ENCODE results near the gene ZNF341. TPM values are rescaled to one million over a fixed set of nuclear protein-coding genes. Genes with fewer than 3 reads are reported as not detected.
"Not testable (repeated sequence)": the region's sequence is repeated elsewhere in the genome, so short reads cannot be mapped to it uniquely, and the experiment has no call there.

The ZNF341 gene
- total and polyA plus RNA-seq, 2 of the 8 experiments (the other 6 are each of a cell fraction or from before 2014, with no cell fraction given) = 5.8 to 6.4 TPM

GRCh38 chr20:33755936-33756490, 24.2 kb downstream of the ZNF341 start:
- H3K79me2 ChIP-seq (ENCODE audit: control insufficient read depth in 1 of 2, insufficient read depth in 2 of 2, low read length in 2 of 2); H3K9me3 ChIP-seq (ENCODE audit: insufficient read depth in 2 of 2, low read depth in 1 of 2, low read length in 1 of 2); H3K23ac ChIP-seq (ENCODE audit: insufficient read length); H4K91ac ChIP-seq (replicated peaks; ENCODE audit: insufficient read length, low read length); H3K4ac ChIP-seq (replicated peaks; ENCODE audit: insufficient read length, low read depth, low read length); H3K23me2 ChIP-seq (ENCODE audit: low read depth, low read length); DNase-seq (ENCODE audit: low read depth in 1 of 2, low spot score in 2 of 2); FAIRE-seq; H4K8ac ChIP-seq (ENCODE audit: extremely low read depth, insufficient read depth, low read length); H3K27me3 ChIP-seq (replicated peaks in 1 of 4; ENCODE audit: control insufficient read depth in 3 of 4, extremely low read depth in 1 of 4, insufficient read depth in 3 of 4, low read length in 3 of 4); H3K14ac ChIP-seq (ENCODE audit: insufficient read length); H4K20me1 ChIP-seq (replicated peaks in 1 of 2; ENCODE audit: control insufficient read depth in 1 of 2, insufficient read depth in 2 of 2, low read length in 2 of 2); H3K56ac ChIP-seq (replicated peaks; ENCODE audit: insufficient read length, low read depth, low read length); H4K5ac ChIP-seq (ENCODE audit: insufficient read length, low read depth, low read length); H2BK20ac ChIP-seq (ENCODE audit: low read length); H3K4me1 ChIP-seq (replicated peaks in 1 of 4; ENCODE audit: control insufficient read depth in 3 of 4, insufficient read depth in 4 of 4, low read length in 3 of 4); CTCF ChIA-PET (ENCODE audit: partially characterized antibody); H3K36me3 ChIP-seq (ENCODE audit: control insufficient read depth in 2 of 4, insufficient read depth in 4 of 4, low read length in 3 of 4); H3K9ac ChIP-seq (replicated peaks in 1 of 4; ENCODE audit: extremely low read depth in 1 of 4, low read depth in 3 of 4, low read length in 3 of 4); H2BK120ac ChIP-seq (replicated peaks; ENCODE audit: low read depth, low read length); H3K27ac ChIP-seq (ENCODE audit: low read depth, low read length); H3K4me2 ChIP-seq (ENCODE audit: insufficient read depth in 1 of 2, low read depth in 2 of 2, low read length in 2 of 2); H3K4me3 ChIP-seq (ENCODE audit: extremely low read depth in 1 of 4, insufficient read depth in 2 of 4, low read depth in 3 of 4, low read length in 4 of 4); H2BK15ac ChIP-seq (ENCODE audit: low read length); H3K79me1 ChIP-seq (ENCODE audit: low read depth, low read length): not testable (repeated sequence)
- POLR2A ChIA-PET (ENCODE audit: partially characterized antibody) = interaction anchor here (1.0 to 1.6 kb wide), 2 partner anchors 23 to 36 kb away, joined by 3 read pairs; partner anchors contain the start of gene PXMP4
- Histone ChIP-seq H2BK5ac (ENCODE audit: low read depth, low read length) (peak overlapping the region; percentile 93), H3K18ac (ENCODE audit: extremely low read depth, low read length) (peak overlapping the region; percentile 32), H2AFZ (ENCODE audit: low read length) (0 out of 2 replicates have a peak overlapping the region, but pooled peaks have one; percentile 24), H2AK5ac (ENCODE audit: low read depth, low read length) (0 out of 2 replicates have a peak overlapping the region, but pooled peaks have one; percentile 65), H2BK12ac (ENCODE audit: low read depth, low read length) (peak overlapping the region; percentile 68; the same call in 1 of the 2 replicates)
- WGBS, 2 experiments (ENCODE audit: extremely low coverage in 1 of 2, insufficient coverage in 1 of 2, insufficient read length in 1 of 2, insufficient replicate concordance in 2 of 2, low coverage in 1 of 2, low lambda C conversion rate in 2 of 2, missing lambda C conversion rate in 1 of 2) = 76% methylated on average over 7 of the region's 10 CpGs; no CpG with 5 or more reads in 1 of the 2 experiments

Data from H1 (cell line).